GM21737 (cell line): ENCODE data around the gene CBY1.

Source experiments
- ATAC-seq: cut with Tn5 transposase; IDR thresholded peaks from one replicate; pipeline ENCODE4 v1.9.1; 2021; ENCODE audit warnings: mild to moderate bottlenecking, moderate library complexity; ENCODE audit not compliant: unreplicated experiment

The CBY1 gene

DNA sequence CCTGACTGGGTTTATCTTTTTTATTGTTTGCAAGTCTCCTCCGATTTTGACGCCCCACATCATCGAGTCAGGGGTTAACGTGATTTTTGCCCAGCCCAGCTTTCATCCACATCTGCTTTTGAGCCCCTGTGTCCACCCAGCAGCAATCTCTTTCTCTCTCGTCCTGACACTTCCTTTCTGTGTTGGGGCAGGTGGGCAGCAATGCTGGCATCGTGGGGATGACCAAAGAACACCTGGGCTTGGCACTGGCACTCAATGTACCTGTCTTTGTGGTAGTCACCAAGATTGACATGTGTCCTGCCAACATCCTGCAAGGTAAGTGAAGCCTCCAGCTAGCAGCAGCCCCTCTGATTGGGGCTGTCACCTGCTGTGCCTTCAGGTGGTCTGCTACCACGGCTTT, 65.1 kb downstream of the CBY1 start:
- no peak for ATAC-seq
